PFSK-1 (cell line): ENCODE results near the gene GNG3.

Source experiments
- FOXP2 ChIP-seq: optimal IDR thresholded peaks from 2 replicates; pipeline ENCODE3; 2011; ENCODE audit warnings: borderline replicate concordance, control low read depth, inconsistent platforms; ENCODE audit not compliant: insufficient read depth; ENCODE audit errors: extremely low read length, extremely low read depth
- POLR2AphosphoS5 ChIP-seq: IDR thresholded peaks from 2 replicates; pipeline ENCODE4 v1.6.1; 2012; ENCODE audit warnings: low read depth, mild to moderate bottlenecking, control low read depth, low read length, moderate library complexity
- REST ChIP-seq, 2 experiments: IDR thresholded peaks; 2 replicates each; pipeline versions ENCODE4 v1.6.1 to v1.8.0; 2011 to 2012; ENCODE audit warnings: low read depth in 2 of 2, low read length in 2 of 2, control low read depth in 1 of 2, inconsistent platforms in 1 of 2, mild to moderate bottlenecking in 1 of 2, moderate library complexity in 1 of 2; ENCODE audit not compliant: insufficient read depth in 1 of 2
- SIN3A ChIP-seq: IDR thresholded peaks from 2 replicates; pipeline ENCODE4 v1.6.1; 2012; ENCODE audit warnings: mild to moderate bottlenecking, low read length, moderate library complexity, borderline replicate concordance; ENCODE audit not compliant: insufficient read depth
- TAF1 ChIP-seq: IDR thresholded peaks from 2 replicates; pipeline ENCODE4 v1.6.1; 2012; ENCODE audit warnings: low read length, control low read depth, borderline replicate concordance; ENCODE audit not compliant: insufficient read depth

The GNG3 gene

GRCh38 chr11:62702246-62702645, 5.2 kb upstream of the GNG3 start:
- no peak for TF ChIP-seq SIN3A
- TF ChIP-seq TAF1: no peak
- TF ChIP-seq POLR2AphosphoS5: no peak
- TF ChIP-seq REST (IDR thresholded peaks at IDR 0.05; ENCODE audit: insufficient read depth in 1 of 2, low read depth in 2 of 2, low read length in 2 of 2): no peak
- no peak for TF ChIP-seq FOXP2

GRCh38 chr11:62705413-62705812, 2.1 kb upstream of the GNG3 start:
- TF ChIP-seq TAF1: no peak
- TF ChIP-seq REST (IDR thresholded peaks at IDR 0.05; ENCODE audit: insufficient read depth in 1 of 2, low read depth in 2 of 2, low read length in 2 of 2): no peak
- TF ChIP-seq FOXP2: no peak
- TF ChIP-seq POLR2AphosphoS5: no peak
- no peak for TF ChIP-seq SIN3A

- TF ChIP-seq FOXP2 (peak; percentile 36), TAF1 (no peak), POLR2AphosphoS5 (peak; percentile 87; the same call in 1 of the 2 replicates), REST (IDR thresholded peaks at IDR 0.05; ENCODE audit: insufficient read depth in 1 of 2, low read depth in 2 of 2, low read length in 2 of 2) (no peak), SIN3A (peak; percentile 69; the same call in 1 of the 2 replicates)
Observed at GRCh38 chr11:62705880-62706849, 1.3 kb upstream of the GNG3 start.

GRCh38 chr11:62706850-62707247, 627 bp upstream of the GNG3 start:
- no peak for TF ChIP-seq FOXP2
- TF ChIP-seq SIN3A: no peak
- TF ChIP-seq TAF1: no peak
- no peak for TF ChIP-seq POLR2AphosphoS5
- no peak for TF ChIP-seq REST (IDR thresholded peaks at IDR 0.05; ENCODE audit: insufficient read depth in 1 of 2, low read depth in 2 of 2, low read length in 2 of 2)

GRCh38 chr11:62708392-62708791, 916 bp downstream of the GNG3 start:
- TF ChIP-seq REST (IDR thresholded peaks at IDR 0.05; ENCODE audit: insufficient read depth in 1 of 2, low read depth in 2 of 2, low read length in 2 of 2) (no peak), TAF1 (no peak), FOXP2 (no peak), SIN3A (no peak)
